B cell (primary cell): ENCODE measurements around the gene TMEM86B. TPM values are rescaled to one million over a fixed set of nuclear protein-coding genes. Genes with fewer than 3 reads are reported as not detected.

ENCODE experiments used
- ATAC-seq: fragments of 200-7000 bp; cut with Tn5 transposase; one replicate; pipeline ENCODE4 v1.10.0; 2021; ENCODE audit warnings: low read depth, mild to moderate bottlenecking, moderate number of reproducible peaks, moderate library complexity
- CTCF ChIA-PET: fragments of 350-600 bp; sonication (Branson Sonifier 250); formaldehyde crosslinking; loops from one replicate; lab custom pipeline; 2021; ENCODE audit warnings: antibody characterized with exemption, inconsistent platforms; lab: Charles Lee
- POLR2A ChIA-PET: fragments of 350-600 bp; sonication (Branson Sonifier 250); formaldehyde crosslinking; loops from one replicate; lab custom pipeline; 2021; ENCODE audit warnings: antibody characterized with exemption; lab: Charles Lee
- DNase-seq: peaks from one replicate; pipeline ENCODE4 v3.0.0; 2013
- H2AFZ ChIP-seq: 2 replicates; pipeline ENCODE4 v1.6.1; 2012; ENCODE audit warnings: mild to moderate bottlenecking, low read depth, low read length; ENCODE audit not compliant: insufficient read depth, poor library complexity, severe bottlenecking
- H3K27ac ChIP-seq, 2 donors: 1 replicate in 1 of 2; 2 replicates in 1 of 2; pipeline ENCODE4 v1.5.1; 2012 to 2013; ENCODE audit warnings: low read length in 2 of 2, mild to moderate bottlenecking in 2 of 2, moderate library complexity in 1 of 2
- H3K27me3 ChIP-seq, 4 experiments: fragments of 200-600 bp in 1 of 4; sonication (generic) in 1 of 4; replicated peaks in 1 of 4; 1 replicate in 2 of 4; 2 replicates in 2 of 4; pipeline versions ENCODE4 v1.6.1 to v1.7.0; 2013 to 2016; ENCODE audit warnings: low read length in 3 of 4, mild to moderate bottlenecking in 2 of 4, mixed read lengths in 1 of 4, moderate library complexity in 1 of 4; ENCODE audit not compliant: insufficient read depth in 4 of 4, control insufficient read depth in 3 of 4; ENCODE audit errors: control extremely low read depth in 1 of 4
- H3K36me3 ChIP-seq, 2 experiments: replicated peaks in 1 of 2; 1 replicate in 1 of 2; 2 replicates in 1 of 2; pipeline versions ENCODE4 v1.6.1 to v1.7.1; 2013; ENCODE audit warnings: low read length in 1 of 2; ENCODE audit not compliant: insufficient read depth in 2 of 2, control insufficient read depth in 1 of 2; ENCODE audit errors: control extremely low read depth in 1 of 2, extremely low read depth in 1 of 2
- H3K4me1 ChIP-seq, 2 donors: fragments of 200-600 bp in 1 of 2; sonication (generic) in 1 of 2; 1 replicate in 1 of 2; 2 replicates in 1 of 2; pipeline versions ENCODE4 v1.5.1 to v1.6.1; 2013 to 2017; ENCODE audit warnings: low read length in 2 of 2; ENCODE audit not compliant: control insufficient read depth in 2 of 2, insufficient read depth in 2 of 2
- H3K4me2 ChIP-seq: replicated peaks from 2 replicates; pipeline ENCODE3; 2012; ENCODE audit warnings: mild to moderate bottlenecking, low read depth, low read length; ENCODE audit not compliant: poor library complexity, severe bottlenecking
- H3K4me3 ChIP-seq, 5 experiments: fragments of 200-600 bp in 1 of 5; sonication (generic) in 1 of 5; 1 replicate in 3 of 5; 2 replicates in 2 of 5; pipeline versions ENCODE4 v1.5.1 to v1.7.0; 2011 to 2016; ENCODE audit warnings: low read length in 4 of 5, mild to moderate bottlenecking in 4 of 5, low read depth in 2 of 5, control low read depth in 1 of 5, moderate library complexity in 1 of 5; ENCODE audit not compliant: insufficient read depth in 1 of 5; ENCODE audit errors: control extremely low read depth in 1 of 5, extremely low read depth in 1 of 5
- H3K79me2 ChIP-seq: fragments of 200-600 bp; sonication (generic); one replicate; pipeline ENCODE4 v1.6.0; 2016; ENCODE audit warnings: low read length; ENCODE audit not compliant: control insufficient read depth, insufficient read depth
- H3K9ac ChIP-seq: fragments of 200-600 bp; sonication (generic); 2 replicates; pipeline ENCODE4 v1.6.1; 2017; ENCODE audit warnings: mild to moderate bottlenecking, low read length, moderate library complexity
- H3K9me3 ChIP-seq, 3 donors: one replicate each; pipeline versions ENCODE4 v1.6.1 to v1.7.1; 2013; ENCODE audit warnings: low read length in 2 of 3; ENCODE audit not compliant: control insufficient read depth in 2 of 3, insufficient read depth in 1 of 3; ENCODE audit errors: control extremely low read depth in 1 of 3
- H4K20me1 ChIP-seq: 2 replicates; pipeline ENCODE4 v1.6.0; 2012; ENCODE audit warnings: mild to moderate bottlenecking, low read length; ENCODE audit not compliant: insufficient read depth, control insufficient read depth, poor library complexity, severe bottlenecking
- H3K27ac Mint-ChIP-seq: one replicate; pipeline ENCODE4 v1.8.0; 2021; ENCODE audit warnings: mixed read lengths
- H3K27me3 Mint-ChIP-seq: one replicate; pipeline ENCODE4 v1.8.0; 2021; ENCODE audit warnings: mixed read lengths
- H3K4me1 Mint-ChIP-seq: one replicate; pipeline ENCODE4 v1.8.0; 2021; ENCODE audit warnings: mixed read lengths
- H3K4me3 Mint-ChIP-seq: one replicate; pipeline ENCODE4 v1.8.0; 2021; ENCODE audit warnings: mixed read lengths
- H3K9me3 Mint-ChIP-seq: one replicate; pipeline ENCODE4 v1.8.0; 2022; ENCODE audit warnings: mixed read lengths; ENCODE audit not compliant: insufficient read depth
- CTCF ChIP-seq: fragments of 200-600 bp; IDR thresholded peaks from one replicate; pipeline ENCODE4 v1.8.0; 2022; ENCODE audit warnings: antibody characterized with exemption, mild to moderate bottlenecking
- EZH2 ChIP-seq: IDR thresholded peaks from 2 replicates; pipeline ENCODE4 v1.6.1; 2012; ENCODE audit warnings: borderline replicate concordance, low read depth, mild to moderate bottlenecking, moderate library complexity, low read length; ENCODE audit not compliant: insufficient read depth, poor library complexity, severe bottlenecking
- WGBS: methylation state at CpG from one replicate; pipeline ENCODE4 v1.1.5; 2013; ENCODE audit warnings: missing lambda C conversion rate; ENCODE audit not compliant: insufficient coverage; 5-methylcytosine and 5-hydroxymethylcytosine counted together
- intact Hi-C: fragments of 100-400 bp; cut with micrococcal nuclease; formaldehyde crosslinking; loops from one replicate; pipeline ENCODE4 v1.10.0; 2022
- polyA plus RNA-seq: library from polyadenylated mRNA; depleted of rRNA; stranded (reverse); fragments of >200 nt; gene quantifications from 2 replicates; pipeline ENCODE4 v1.2.3, GENCODE V29; 2012
- total RNA-seq, 2 donors: library from RNA; stranded (reverse); fragments of 120-200 nt in 1 of 2; gene quantifications; 1 replicate in 1 of 2; 2 replicates in 1 of 2; pipeline versions ENCODE4 v1.2.3 to v1.2.4, GENCODE V29; 2013 to 2022

TMEM86B gene
- total and polyA plus RNA-seq, 2 donors (not counting 1 experiment from before 2014, with no cell fraction given), result 13.6 to 20.7 TPM

- Histone ChIP-seq H4K20me1 (no peaks in the 10 kb centered on the region), H3K27me3 (peaks cover 0 to 16% (median 0%) of the 10 kb centered on the region in 4 experiments), H3K9me3 (peaks cover 0 to 13% (median 0%) of the 10 kb centered on the region in 3 donors), H2AFZ (no peak overlapping the region), H3K79me2 (no peaks in the 10 kb centered on the region), H3K4me1 (no peaks in the 10 kb centered on the region), H3K9ac (no peak overlapping the region), H3K27ac (no peak overlapping the region), H3K4me3 (no peak overlapping the region), H3K36me3 (no peaks in the 10 kb centered on the region), H3K4me2 (no peak overlapping the region)
- 84% methylated on average over 4 of the region's 5 CpGs for whole genome bisulfite sequencing
- no peaks in the 10 kb centered on the region for H3K4me1 Mint-ChIP-seq
- H3K4me3 Mint-ChIP-seq, result no peak overlapping the region
- peaks cover 44% of the 10 kb centered on the region for H3K27me3 Mint-ChIP-seq
- ChIA-PET CTCF (interaction anchor here (1.2 to 1.7 kb wide), 2 partner anchors 91 to 218 kb away, joined by 3 to 4 read pairs; no protein-coding TSS in a partner anchor), POLR2A (interaction anchor here (0.7 kb wide), 1 partner anchor 20 kb away, joined by 5 read pairs; no protein-coding TSS in a partner anchor)
- no peak for TF ChIP-seq CTCF
- no peak for TF ChIP-seq EZH2
- ATAC-seq, result no peak
- intact Hi-C loops, result no loop called here
- no peak overlapping the region for H3K27ac Mint-ChIP-seq
- no peak for DNase-seq
- H3K9me3 Mint-ChIP-seq, result no peaks in the 10 kb centered on the region
Observed at GRCh38 chr19:55199620-55200204, 28.9 kb downstream of the TMEM86B start.

- peaks cover 0 to 16% (median 0%) of the 10 kb centered on the region in 4 experiments for H3K27me3 ChIP-seq
- no peak for ATAC-seq
- no peak for DNase-seq
- H3K4me2 ChIP-seq, result no peak overlapping the region
- H2AFZ ChIP-seq, result no peak overlapping the region
- TF ChIP-seq EZH2 (no peak), CTCF (no peak)
- H3K36me3 ChIP-seq, result no peaks in the 10 kb centered on the region
- no peak overlapping the region for H3K27ac Mint-ChIP-seq
- ChIA-PET CTCF (interaction anchor here (1.1 kb wide), 1 partner anchor 57 kb away, joined by 4 read pairs; no protein-coding TSS in a partner anchor), POLR2A (no interaction called here)
- peaks cover 0 to 13% (median 0%) of the 10 kb centered on the region in 3 donors for H3K9me3 ChIP-seq
- intact Hi-C loops, result no loop called here
- H3K79me2 ChIP-seq, result no peaks in the 10 kb centered on the region
- 54% methylated on average over 5 of the region's 5 CpGs for WGBS
- H3K4me3 ChIP-seq, result no peak overlapping the region
- H3K4me3 Mint-ChIP-seq, result no peak overlapping the region
- H3K27me3 Mint-ChIP-seq, result peaks cover 36% of the 10 kb centered on the region
- no peaks in the 10 kb centered on the region for H4K20me1 ChIP-seq
- H3K9ac ChIP-seq, result no peak overlapping the region
- no peaks in the 10 kb centered on the region for H3K9me3 Mint-ChIP-seq
- H3K4me1 ChIP-seq, result no peaks in the 10 kb centered on the region
- H3K27ac ChIP-seq, result no peak overlapping the region
- H3K4me1 Mint-ChIP-seq, result no peaks in the 10 kb centered on the region
Observed at GRCh38 chr19:55198651-55199050, 29.9 kb downstream of the TMEM86B start.
